NCI-H2107 treated with DMSO at 0.1 percent for 48 hours (cell line): ENCODE measurements around the gene IGSF11.
"Not testable (repeated sequence)": the region's sequence is repeated elsewhere in the genome, so short reads cannot be mapped to it uniquely, and the experiment has no call there.

Experiments
- DNase-seq: peaks from one replicate; lab custom pipeline; 2025; ENCODE audit not compliant: unreplicated experiment; lab: John Stamatoyannopoulos, UW

IGSF11 gene

DNA sequence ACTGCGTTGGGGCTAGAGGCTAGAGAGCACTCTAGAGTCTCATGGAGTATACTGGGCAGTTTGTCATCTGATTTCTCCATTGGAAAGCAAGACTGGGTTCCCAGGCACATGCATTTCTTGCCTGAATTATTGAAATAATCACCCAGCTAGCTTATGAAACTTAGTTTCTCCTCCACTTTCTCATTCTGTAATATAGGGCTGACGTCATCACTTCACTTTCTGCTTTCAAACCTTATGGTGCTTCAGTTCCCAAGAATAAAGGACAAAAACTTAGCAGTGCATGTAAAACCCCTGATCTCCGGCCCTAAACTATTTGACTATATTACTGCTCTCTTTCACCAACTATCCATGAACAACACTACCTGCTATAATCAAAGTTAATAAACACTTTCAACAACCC lies 147.9 kb downstream of the IGSF11 start:
- no peak for DNase-seq

DNA sequence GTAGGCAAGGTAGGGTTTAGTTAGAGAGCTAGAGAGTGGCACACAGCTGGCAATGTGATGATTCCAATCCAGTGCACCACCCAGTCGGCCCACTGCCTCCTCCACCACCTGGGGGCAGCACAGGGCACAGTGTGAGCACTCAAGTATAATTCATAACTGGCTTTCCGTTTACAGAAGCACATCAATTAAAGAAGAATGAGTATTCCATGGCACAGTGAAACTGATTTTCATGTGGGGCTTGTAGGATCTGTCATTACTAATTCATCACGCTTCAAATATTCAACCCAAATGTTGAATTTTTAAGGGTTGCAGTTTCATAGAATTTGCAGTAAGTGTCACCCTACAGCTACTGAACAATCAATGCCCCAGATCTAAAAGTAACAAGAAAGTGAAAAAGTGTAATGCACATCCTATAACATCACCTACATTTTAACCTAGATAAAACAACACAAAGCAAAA lies 149.9 kb downstream of the IGSF11 start:
- peak; percentile 17 for DNase-seq

DNA sequence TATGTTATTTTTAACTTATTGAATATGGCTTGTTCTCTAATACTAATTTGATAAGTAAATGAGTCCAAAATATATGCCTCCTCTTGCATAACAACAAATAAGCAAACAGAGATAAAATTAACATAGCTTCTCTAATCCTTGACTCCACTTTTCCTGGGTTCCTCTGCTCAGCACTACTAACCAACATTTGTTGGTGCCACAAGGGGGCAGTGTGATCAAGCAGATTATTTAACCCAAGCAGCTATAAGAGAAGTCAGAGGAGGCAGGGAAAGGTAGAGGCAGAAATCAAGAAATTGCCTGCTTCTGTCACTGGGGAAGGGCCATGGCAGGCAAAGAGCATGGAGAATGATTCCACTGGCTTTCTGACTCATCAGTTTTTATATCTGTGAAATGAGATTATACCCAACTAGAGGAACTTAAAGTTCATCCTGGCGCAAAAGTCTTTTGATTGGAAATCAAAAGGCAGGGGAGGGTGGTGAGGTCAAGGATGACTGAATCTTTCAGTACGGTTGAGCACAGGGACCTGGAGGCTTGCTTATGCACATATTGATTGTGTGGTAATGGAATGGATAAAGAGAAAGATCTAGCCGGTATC lies 152.2 kb downstream of the IGSF11 start:
- DNase-seq, result peak; percentile 59

DNA sequence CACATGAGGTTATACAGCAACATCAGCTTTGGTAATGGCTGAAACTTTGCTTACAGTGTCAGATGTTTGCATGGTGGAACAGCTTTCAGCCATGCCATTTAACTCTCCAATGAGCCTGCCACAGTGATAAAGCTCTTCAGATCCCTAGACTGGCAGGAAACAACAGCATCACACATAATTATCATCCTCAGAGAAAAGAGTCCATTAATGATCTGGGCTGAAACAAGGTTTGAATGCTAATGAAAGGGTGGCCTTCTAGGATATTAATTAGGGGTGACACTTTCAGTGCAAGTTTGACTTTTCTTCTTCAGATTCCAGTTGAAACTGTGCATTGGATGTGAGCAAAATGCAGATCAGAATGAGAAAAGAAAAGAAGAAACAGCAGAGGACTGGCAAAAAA lies 166.6 kb downstream of the IGSF11 start:
- DNase-seq, result no peak

DNA sequence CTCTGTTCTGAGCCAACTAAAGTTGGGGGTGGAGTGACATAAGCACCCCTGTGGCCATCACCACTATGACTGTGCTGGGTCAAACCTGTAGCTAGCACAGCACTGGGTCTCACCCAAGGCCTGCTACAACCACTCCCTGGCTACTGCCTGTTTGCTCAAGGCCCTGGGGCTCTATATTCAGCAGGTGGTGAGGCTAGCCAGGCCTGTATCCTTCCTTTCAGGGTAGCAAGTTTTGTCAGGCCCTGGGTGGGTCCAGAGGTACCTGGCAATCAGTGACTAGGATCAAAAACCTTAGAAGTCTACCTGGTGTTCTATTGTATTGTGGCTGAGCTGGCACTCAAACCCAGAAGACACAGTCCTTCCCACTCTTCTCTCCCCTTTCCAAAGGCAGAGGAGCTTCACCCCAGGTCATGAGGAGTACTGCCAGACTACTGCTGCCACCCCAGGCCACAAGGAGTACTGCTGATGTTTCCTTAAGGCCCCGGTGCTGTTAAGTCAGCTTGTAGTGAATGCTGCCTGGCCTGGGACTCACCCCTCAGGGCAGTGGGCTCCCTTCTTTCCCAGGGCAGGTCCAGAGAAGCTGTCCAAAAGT lies 170.8 kb downstream of the IGSF11 start:
- DNase-seq, result no peak

DNA sequence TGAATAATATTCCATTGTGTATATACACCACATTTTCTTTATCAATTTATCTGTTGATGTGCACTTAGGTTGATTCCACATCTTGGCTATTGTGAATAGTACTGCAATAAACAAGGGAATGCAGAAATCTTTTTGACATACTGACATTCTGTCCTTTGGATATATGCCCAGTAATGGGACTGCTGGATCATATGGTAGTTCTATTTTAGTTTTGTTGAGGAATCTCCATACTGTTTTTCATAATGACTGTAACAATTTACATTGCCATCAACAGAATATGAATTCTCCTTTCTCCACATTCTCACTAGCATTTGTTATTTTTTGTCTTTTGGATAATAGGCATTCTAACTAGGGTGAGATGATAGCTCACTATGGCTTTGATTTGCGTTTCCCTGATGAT lies 174.7 kb downstream of the IGSF11 start:
- no peak for DNase-seq

DNA sequence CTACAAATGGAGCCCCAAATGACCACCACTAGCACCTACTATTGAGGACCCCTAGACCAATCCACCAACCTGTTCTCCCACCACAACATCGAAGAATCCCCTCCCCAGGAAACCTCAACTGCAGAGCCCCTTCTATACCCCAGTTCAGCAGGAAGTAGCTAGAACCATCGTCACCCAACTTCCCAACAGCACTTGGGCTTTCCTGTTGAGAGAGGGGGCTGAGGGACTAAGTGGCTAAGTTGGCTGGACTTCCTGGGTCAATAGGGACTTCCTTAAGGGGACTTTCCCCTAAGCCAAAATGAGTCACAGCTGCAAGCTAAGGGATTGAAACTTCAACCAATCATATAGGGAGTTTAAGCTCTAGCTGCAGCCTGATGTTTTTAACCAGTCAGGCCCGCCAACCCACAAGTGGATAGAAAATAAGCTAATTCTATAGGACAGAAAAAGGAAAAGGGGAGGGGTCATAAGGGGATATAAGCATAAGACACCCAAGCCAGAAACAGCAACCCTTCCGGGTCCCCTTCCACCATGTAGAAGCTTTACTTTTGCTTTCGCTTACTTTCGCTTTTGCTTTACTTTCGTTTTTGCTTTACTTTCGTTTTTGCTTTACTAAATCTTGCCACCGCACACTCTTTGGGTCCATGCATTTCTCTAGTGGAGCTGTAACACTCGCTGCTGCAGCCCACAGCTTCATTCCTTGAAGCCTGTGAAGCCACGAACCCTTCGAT lies 183.0 kb downstream of the IGSF11 start:
- DNase-seq, result not testable (repeated sequence)

DNA sequence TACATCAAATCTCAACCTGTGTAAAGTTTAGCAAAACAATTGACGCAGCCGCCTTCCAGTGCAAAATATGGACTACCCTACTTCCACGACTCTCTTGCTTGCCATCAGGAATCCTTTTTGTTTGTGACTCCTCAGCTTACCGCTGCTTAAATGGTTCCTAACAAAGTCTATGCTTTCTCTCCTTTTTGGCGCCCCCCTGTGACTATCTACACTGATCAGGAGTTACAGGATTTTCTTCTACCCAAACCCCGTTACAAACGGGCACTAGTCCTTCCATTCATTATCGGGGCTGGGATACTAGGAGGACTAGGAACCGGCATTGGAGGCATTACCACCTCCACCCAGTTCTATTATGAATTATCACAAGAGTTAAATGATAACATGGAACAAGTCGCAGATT lies 184.0 kb downstream of the IGSF11 start:
- DNase-seq, result no peak
